ENCODE measurements around the gene TSPAN18. TPM values are rescaled to one million over a fixed set of nuclear protein-coding genes. Genes with fewer than 3 reads are reported as not detected.

The TSPAN18 gene
- total and polyA plus RNA-seq, 2 of the 8 experiments (the other 6 are each of a cell fraction or from before 2014, with no cell fraction given), result 5.2 to 10.2 TPM

- H3K4me2 ChIP-seq (ENCODE audit: insufficient read depth in 1 of 2, low read depth in 2 of 2, low read length in 2 of 2), result 0 out of 4 replicates have a peak overlapping the region, but pooled peaks of 1 of the 2 experiments have one; percentile 9
- H4K8ac ChIP-seq (ENCODE audit: extremely low read depth, insufficient read depth, low read length), result no peak overlapping the region
- peak overlapping the region; percentile 49; the same call in 1 of the 2 replicates for H2BK20ac ChIP-seq (ENCODE audit: low read length)
- no peak overlapping the region for H2BK15ac ChIP-seq (ENCODE audit: low read length)
- POLR2A ChIA-PET (ENCODE audit: partially characterized antibody), result interaction anchor here (1.2 to 3.0 kb wide), 2 partner anchors 16 to 24 kb away, joined by 3 to 14 read pairs; no protein-coding TSS in a partner anchor
- no peak overlapping the region for H3K9ac ChIP-seq (replicated peaks in 1 of 4; ENCODE audit: extremely low read depth in 1 of 4, low read depth in 3 of 4, low read length in 3 of 4)
- peak overlapping the region; percentile 49; the same call in 1 of the 2 replicates for H2AK5ac ChIP-seq (ENCODE audit: low read depth, low read length)
- H3K4me3 ChIP-seq (ENCODE audit: extremely low read depth in 1 of 4, insufficient read depth in 2 of 4, low read depth in 3 of 4, low read length in 4 of 4), result no peak overlapping the region
- no peaks in the 10 kb centered on the region for H3K36me3 ChIP-seq (ENCODE audit: control insufficient read depth in 2 of 4, insufficient read depth in 4 of 4, low read length in 3 of 4)
- peak in 1 of 2 experiments; percentile 46 for DNase-seq (ENCODE audit: low read depth in 1 of 2, low spot score in 2 of 2)
- H3K23ac ChIP-seq (ENCODE audit: insufficient read length), result no peak overlapping the region
- H3K14ac ChIP-seq (ENCODE audit: insufficient read length), result no peak overlapping the region
- H3K9me3 ChIP-seq (ENCODE audit: insufficient read depth in 2 of 2, low read depth in 1 of 2, low read length in 1 of 2), result no peaks in the 10 kb centered on the region
- H4K5ac ChIP-seq (ENCODE audit: insufficient read length, low read depth, low read length), result no peak overlapping the region
- H2BK5ac ChIP-seq (ENCODE audit: low read depth, low read length), result 0 out of 2 replicates have a peak overlapping the region, but pooled peaks have one; percentile 35
- 71% methylated on average over 14 of the region's 14 CpGs; no CpG with 5 or more reads in 1 of the 2 experiments for WGBS, 2 experiments (ENCODE audit: extremely low coverage in 1 of 2, insufficient coverage in 1 of 2, insufficient read length in 1 of 2, insufficient replicate concordance in 2 of 2, low coverage in 1 of 2, low lambda C conversion rate in 2 of 2, missing lambda C conversion rate in 1 of 2)
- H3K79me1 ChIP-seq (ENCODE audit: low read depth, low read length), result no peaks in the 10 kb centered on the region
- no peaks in the 10 kb centered on the region for H3K23me2 ChIP-seq (ENCODE audit: low read depth, low read length)
- H3K27ac ChIP-seq (ENCODE audit: low read depth, low read length), result no peak overlapping the region
- H3K56ac ChIP-seq (replicated peaks; ENCODE audit: insufficient read length, low read depth, low read length), result no peak overlapping the region
- peak overlapping the region; percentile 11 for H4K91ac ChIP-seq (replicated peaks; ENCODE audit: insufficient read length, low read length)
- no peaks in the 10 kb centered on the region for H3K79me2 ChIP-seq (ENCODE audit: control insufficient read depth in 1 of 2, insufficient read depth in 2 of 2, low read length in 2 of 2)
- H3K18ac ChIP-seq (ENCODE audit: extremely low read depth, low read length), result peak overlapping the region; percentile 48; the same call in 1 of the 2 replicates
- no peaks in the 10 kb centered on the region for H4K20me1 ChIP-seq (replicated peaks in 1 of 2; ENCODE audit: control insufficient read depth in 1 of 2, insufficient read depth in 2 of 2, low read length in 2 of 2)
- no peaks in the 10 kb centered on the region for H3K27me3 ChIP-seq (replicated peaks in 1 of 4; ENCODE audit: control insufficient read depth in 3 of 4, extremely low read depth in 1 of 4, insufficient read depth in 3 of 4, low read length in 3 of 4)
- CTCF ChIA-PET (ENCODE audit: partially characterized antibody), result interaction anchor here (1.0 to 3.0 kb wide), 10 partner anchors 9 to 238 kb away, joined by 3 to 16 read pairs (median 4); no protein-coding TSS in a partner anchor
- H2BK12ac ChIP-seq (ENCODE audit: low read depth, low read length), result peak overlapping the region; percentile 98
- no peak overlapping the region for H3K4ac ChIP-seq (replicated peaks; ENCODE audit: insufficient read length, low read depth, low read length)
- peaks cover 28 to 50% (median 38%) of the 10 kb centered on the region in 4 experiments for H3K4me1 ChIP-seq (replicated peaks in 1 of 4; ENCODE audit: control insufficient read depth in 3 of 4, insufficient read depth in 4 of 4, low read length in 3 of 4)
- peak; percentile 36 for FAIRE-seq
- no peak overlapping the region for H2BK120ac ChIP-seq (replicated peaks; ENCODE audit: low read depth, low read length)
- no peak overlapping the region for H2AFZ ChIP-seq (ENCODE audit: low read length)
- TF ChIP-seq HDAC2 (IDR thresholded peaks at IDR 0.05; ENCODE audit: borderline replicate concordance in 1 of 2, low read depth in 2 of 2, low read length in 2 of 2), result no peak
- no peak for TF ChIP-seq POLR2A (IDR thresholded peaks at IDR 0.05; ENCODE audit: control extremely low read depth in 1 of 2, low read depth in 2 of 2, low read length in 2 of 2)
- TF ChIP-seq CTBP2 (IDR thresholded peaks at IDR 0.05; ENCODE audit: borderline replicate concordance, insufficient read depth, insufficient read length, low read length), result no peak
- TF ChIP-seq TCF12 (IDR thresholded peaks at IDR 0.05; ENCODE audit: low read depth, low read length), result no peak
- no peak for TF ChIP-seq SIRT6 (IDR thresholded peaks at IDR 0.05; ENCODE audit: low read length)
- TF ChIP-seq USF2 (IDR thresholded peaks at IDR 0.05; ENCODE audit: low read length), result no peak
- no peak for TF ChIP-seq POU5F1 (IDR thresholded peaks at IDR 0.05; ENCODE audit: low read depth, low read length)
- TF ChIP-seq BRCA1 (IDR thresholded peaks at IDR 0.05; ENCODE audit: low read depth, low read length), result no peak
- no peak for TF ChIP-seq RFX5 (IDR thresholded peaks at IDR 0.05; ENCODE audit: borderline replicate concordance, low read depth, low read length)
- no peak for TF ChIP-seq TAF1 (IDR thresholded peaks at IDR 0.05; ENCODE audit: low read depth, low read length)
- no peak for TF ChIP-seq RAD21 (IDR thresholded peaks at IDR 0.05 in 1 of 2, conservative IDR thresholded peaks at IDR 0.05 in 1 of 2; ENCODE audit: low read depth in 2 of 2, low read length in 2 of 2)
Measured at GRCh38 chr11:44858796-44859527, 132.2 kb downstream of the TSPAN18 start.
